Activated T-helper 17 cell treated with anti-CD3 and anti-CD28 coated beads, Interleukin-2, amount 50 U/mL, for 72 hours (primary cell): Measurements from ENCODE around the gene HOXA13. TPM values are rescaled to one million over a fixed set of nuclear protein-coding genes. Genes with fewer than 3 reads are reported as not detected.

Experiments
- ATAC-seq: fragments of 150-1000 bp; cut with Tn5 transposase; replicated peaks from 2 replicates; pipeline ENCODE4 v1.10.0; 2021; ENCODE audit warnings: mild to moderate bottlenecking, moderate library complexity
- H3K27ac Mint-ChIP-seq: one replicate; pipeline ENCODE4 v1.8.0; 2022; ENCODE audit warnings: mixed read lengths
- H3K27me3 Mint-ChIP-seq: one replicate; pipeline ENCODE4 v1.8.0; 2022; ENCODE audit warnings: mixed read lengths
- H3K36me3 Mint-ChIP-seq: one replicate; pipeline ENCODE4 v1.8.0; 2022; ENCODE audit warnings: low read depth, mild to moderate bottlenecking, mixed read lengths
- H3K4me1 Mint-ChIP-seq: one replicate; pipeline ENCODE4 v1.8.0; 2022; ENCODE audit warnings: mixed read lengths
- H3K4me3 Mint-ChIP-seq: one replicate; pipeline ENCODE4 v1.8.0; 2022; ENCODE audit warnings: mild to moderate bottlenecking, mixed read lengths
- H3K9me3 Mint-ChIP-seq: one replicate; pipeline ENCODE4 v1.8.0; 2022; ENCODE audit warnings: mixed read lengths
- total RNA-seq, 2 donors: library from RNA; stranded (reverse); gene quantifications; one replicate each; pipeline ENCODE4 v1.2.3, GENCODE V29; 2022

HOXA13 gene
- total RNA-seq, 2 donors from 2014 or later: not detected

DNA sequence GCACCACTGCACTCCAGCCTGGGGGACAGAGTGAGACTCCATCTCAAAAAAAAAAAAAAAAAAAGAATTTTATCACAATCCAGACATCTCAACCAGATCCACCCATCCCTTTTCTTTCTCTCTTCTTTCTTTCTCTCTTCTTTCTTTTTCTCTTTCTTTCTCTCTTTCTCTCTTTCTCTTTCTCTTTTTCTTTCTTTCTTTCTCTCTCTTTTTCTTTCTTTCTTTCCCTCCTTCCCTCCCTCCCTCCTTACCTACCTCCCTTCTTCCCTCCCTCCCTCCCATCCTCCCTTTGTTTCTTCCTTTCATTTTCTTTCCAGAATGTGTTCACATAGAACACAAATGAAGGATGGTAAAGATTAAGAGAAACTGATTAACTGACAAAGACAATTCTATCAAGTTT is 18.1 kb upstream of the HOXA13 start:
- Mint-ChIP-seq H3K27ac (no peak overlapping the region), H3K36me3 (no peaks in the 10 kb centered on the region), H3K9me3 (no peaks in the 10 kb centered on the region), H3K4me3 (no peak overlapping the region), H3K27me3 (peaks cover 67% of the 10 kb centered on the region), H3K4me1 (no peaks in the 10 kb centered on the region)
- no peak for ATAC-seq

DNA sequence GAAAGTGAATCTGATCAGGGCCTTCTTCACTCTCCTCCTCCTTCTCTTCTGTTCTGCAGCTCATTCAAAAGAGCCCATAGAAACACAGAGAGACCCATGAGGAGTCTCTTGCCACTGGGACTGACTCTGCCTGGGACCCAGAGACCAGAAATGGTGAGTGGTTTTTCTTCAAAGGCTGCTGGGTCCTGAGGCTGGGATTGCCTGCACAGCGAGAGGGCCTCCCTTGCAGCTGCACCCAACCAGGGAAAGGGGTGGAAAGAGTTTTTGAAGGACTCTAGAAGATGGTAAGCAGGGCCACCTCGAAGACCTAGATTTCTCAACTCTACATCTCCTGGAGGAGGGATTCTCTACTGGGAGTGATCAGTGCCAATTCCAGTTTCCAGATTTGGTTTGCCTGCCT is 15.5 kb upstream of the HOXA13 start:
- H3K4me1 Mint-ChIP-seq: no peaks in the 10 kb centered on the region
- H3K27me3 Mint-ChIP-seq: peaks cover 69% of the 10 kb centered on the region
- ATAC-seq: no peak

GRCh38 chr7:27214239-27214950 is 14.5 kb upstream of the HOXA13 start:
- Mint-ChIP-seq H3K27me3 (peaks cover 65% of the 10 kb centered on the region), H3K4me1 (no peaks in the 10 kb centered on the region), H3K27ac (no peak overlapping the region), H3K36me3 (no peaks in the 10 kb centered on the region), H3K4me3 (no peak overlapping the region), H3K9me3 (no peaks in the 10 kb centered on the region)
- no peak for ATAC-seq

More for the DNA sequence above, 15.5 kb upstream of the HOXA13 start:
- Mint-ChIP-seq H3K4me3 (no peak overlapping the region), H3K9me3 (no peaks in the 10 kb centered on the region), H3K36me3 (no peaks in the 10 kb centered on the region), H3K27ac (no peak overlapping the region)

GRCh38 chr7:27213433-27214238 is 13.7 kb upstream of the HOXA13 start:
- no peak overlapping the region for H3K4me3 Mint-ChIP-seq
- no peaks in the 10 kb centered on the region for H3K36me3 Mint-ChIP-seq
- peaks cover 67% of the 10 kb centered on the region for H3K27me3 Mint-ChIP-seq
- H3K4me1 Mint-ChIP-seq: no peaks in the 10 kb centered on the region
- no peaks in the 10 kb centered on the region for H3K9me3 Mint-ChIP-seq
- no peak for ATAC-seq
- no peak overlapping the region for H3K27ac Mint-ChIP-seq

DNA sequence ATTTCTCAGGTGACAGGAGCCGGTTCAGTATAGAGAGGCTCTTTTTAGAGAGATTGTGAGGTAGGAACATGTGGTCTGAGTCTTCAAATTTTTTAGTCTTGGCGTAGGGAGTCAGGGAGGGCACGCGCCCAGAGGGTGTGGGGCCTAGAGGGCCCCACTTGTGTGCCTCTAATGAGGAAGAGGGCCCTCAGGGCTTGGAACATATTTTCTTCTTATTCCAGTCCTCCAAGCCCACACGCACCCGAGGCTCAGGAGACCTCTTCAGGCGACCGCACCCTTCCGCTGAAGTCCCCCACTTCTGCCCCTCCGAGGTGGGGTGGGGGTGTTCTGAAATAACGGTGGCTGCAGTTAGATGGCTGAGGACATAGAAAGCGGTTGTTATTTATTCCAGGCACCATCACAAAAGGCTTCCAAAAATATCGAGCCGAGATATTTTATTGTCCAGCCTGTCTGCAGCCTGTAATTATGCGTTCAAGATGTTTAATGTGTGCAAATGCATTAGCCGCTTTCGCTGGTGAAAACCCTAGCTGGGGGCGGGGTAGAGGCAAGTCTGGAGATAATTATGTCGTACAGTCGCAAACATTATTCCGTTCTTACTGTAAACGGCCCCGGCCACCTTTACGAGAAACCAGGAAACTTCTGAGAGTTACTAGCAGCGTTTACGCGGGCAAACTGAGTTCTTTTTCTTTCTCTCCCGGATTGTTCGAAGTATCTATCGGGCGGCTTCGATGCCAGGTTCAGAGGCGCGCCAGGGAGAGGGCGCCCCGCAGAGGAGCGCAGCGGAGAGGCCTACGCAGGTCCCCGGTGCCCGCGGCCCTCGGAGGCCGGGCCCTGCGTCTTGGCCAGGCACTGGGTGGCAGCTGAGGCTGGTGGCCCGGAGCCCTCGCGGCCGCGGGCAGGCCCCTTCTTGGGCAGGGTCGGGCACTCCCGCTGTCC is 12.9 kb upstream of the HOXA13 start:
- Mint-ChIP-seq H3K27ac (no peak overlapping the region), H3K4me1 (no peaks in the 10 kb centered on the region), H3K36me3 (no peaks in the 10 kb centered on the region), H3K4me3 (no peak overlapping the region), H3K9me3 (no peaks in the 10 kb centered on the region), H3K27me3 (peaks cover 70% of the 10 kb centered on the region)
- ATAC-seq: no peak

- ATAC-seq: no peak
- Mint-ChIP-seq H3K27ac (no peak overlapping the region), H3K27me3 (peaks cover 73% of the 10 kb centered on the region), H3K4me1 (no peaks in the 10 kb centered on the region), H3K9me3 (no peaks in the 10 kb centered on the region), H3K4me3 (no peak overlapping the region), H3K36me3 (no peaks in the 10 kb centered on the region)
Observed at GRCh38 chr7:27211764-27212204, 11.9 kb upstream of the HOXA13 start.

- ATAC-seq: no peak
- no peaks in the 10 kb centered on the region for H3K36me3 Mint-ChIP-seq
- peaks cover under 1% of the 10 kb centered on the region for H3K4me1 Mint-ChIP-seq
- no peaks in the 10 kb centered on the region for H3K9me3 Mint-ChIP-seq
- no peak overlapping the region for H3K27ac Mint-ChIP-seq
- no peak overlapping the region for H3K4me3 Mint-ChIP-seq
- H3K27me3 Mint-ChIP-seq: peaks cover 76% of the 10 kb centered on the region
Observed at GRCh38 chr7:27211084-27211446, 11.2 kb upstream of the HOXA13 start.

GRCh38 chr7:27210441-27211083 is 10.7 kb upstream of the HOXA13 start:
- no peaks in the 10 kb centered on the region for H3K36me3 Mint-ChIP-seq
- H3K4me1 Mint-ChIP-seq: peaks cover 5% of the 10 kb centered on the region
- no peaks in the 10 kb centered on the region for H3K9me3 Mint-ChIP-seq
- H3K27ac Mint-ChIP-seq: no peak overlapping the region
- peak overlapping the region; percentile 40 for H3K4me3 Mint-ChIP-seq
- peak; percentile 45 for ATAC-seq
- H3K27me3 Mint-ChIP-seq: peaks cover 76% of the 10 kb centered on the region

- Mint-ChIP-seq H3K27me3 (peaks cover 72% of the 10 kb centered on the region), H3K4me1 (peaks cover 5% of the 10 kb centered on the region), H3K9me3 (no peaks in the 10 kb centered on the region), H3K36me3 (no peaks in the 10 kb centered on the region), H3K4me3 (peak overlapping the region; percentile 40), H3K27ac (no peak overlapping the region)
- ATAC-seq: no peak
Observed at GRCh38 chr7:27209933-27210440, 10.1 kb upstream of the HOXA13 start.

DNA sequence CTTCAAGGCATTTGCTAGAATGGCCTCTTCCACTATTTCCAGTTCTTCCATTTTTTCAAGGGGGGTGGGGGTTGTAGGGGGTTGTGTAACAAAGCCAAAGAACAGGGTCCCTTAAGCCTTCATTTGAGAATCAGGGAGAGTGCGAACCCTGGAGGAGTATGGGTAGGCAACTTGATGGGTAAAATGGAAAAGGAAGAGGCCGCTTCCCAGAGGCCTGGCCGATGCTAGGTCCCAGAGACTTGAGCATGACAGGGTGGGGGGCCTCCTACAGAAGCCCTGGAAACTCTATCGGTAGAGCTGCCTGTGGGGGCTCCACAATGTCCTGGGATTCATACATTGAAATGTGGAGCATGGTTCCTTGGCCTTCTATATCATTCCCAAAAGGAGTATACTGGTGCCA is 9.1 kb upstream of the HOXA13 start:
- H3K4me1 Mint-ChIP-seq: peaks cover 5% of the 10 kb centered on the region
- H3K27me3 Mint-ChIP-seq: peaks cover 74% of the 10 kb centered on the region
- no peak for ATAC-seq

DNA sequence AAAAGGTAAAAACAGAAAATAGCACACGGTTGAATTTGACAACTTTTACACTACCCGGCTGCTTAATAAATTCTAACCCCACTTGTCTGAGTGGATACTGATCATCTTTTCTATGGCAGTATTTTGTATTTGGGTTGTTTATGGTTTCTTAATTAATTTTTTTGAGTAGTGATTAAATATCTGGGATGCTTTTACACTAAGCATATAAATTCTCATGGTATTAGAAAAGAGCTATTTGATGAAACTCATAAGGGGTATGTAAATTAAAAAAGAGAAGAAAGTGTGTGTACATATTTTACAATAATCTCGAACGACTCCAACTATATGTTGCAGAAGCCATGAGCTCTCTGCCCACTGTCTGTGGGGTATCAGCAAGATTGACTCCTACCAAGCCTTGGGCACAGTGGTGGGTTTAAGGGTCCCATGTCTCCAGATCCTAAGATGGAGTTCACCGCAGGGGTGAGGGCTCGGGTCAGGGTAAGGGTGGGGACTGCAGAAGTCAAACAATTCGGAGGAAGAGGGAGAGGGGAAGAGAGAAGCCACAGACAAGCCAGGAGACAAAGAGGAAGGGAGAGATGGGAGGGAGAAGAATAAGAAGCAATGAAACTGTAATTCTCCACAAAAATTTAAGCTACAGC is 7.6 kb upstream of the HOXA13 start:
- H3K36me3 Mint-ChIP-seq: no peaks in the 10 kb centered on the region
- H3K27ac Mint-ChIP-seq: no peak overlapping the region
- no peaks in the 10 kb centered on the region for H3K9me3 Mint-ChIP-seq
- peaks cover 81% of the 10 kb centered on the region for H3K27me3 Mint-ChIP-seq
- peaks cover 5% of the 10 kb centered on the region for H3K4me1 Mint-ChIP-seq
- H3K4me3 Mint-ChIP-seq: no peak overlapping the region
- no peak for ATAC-seq

More for the DNA sequence above, 9.1 kb upstream of the HOXA13 start:
- no peak overlapping the region for H3K27ac Mint-ChIP-seq
- H3K9me3 Mint-ChIP-seq: no peaks in the 10 kb centered on the region
- H3K4me3 Mint-ChIP-seq: no peak overlapping the region
- H3K36me3 Mint-ChIP-seq: no peaks in the 10 kb centered on the region

DNA sequence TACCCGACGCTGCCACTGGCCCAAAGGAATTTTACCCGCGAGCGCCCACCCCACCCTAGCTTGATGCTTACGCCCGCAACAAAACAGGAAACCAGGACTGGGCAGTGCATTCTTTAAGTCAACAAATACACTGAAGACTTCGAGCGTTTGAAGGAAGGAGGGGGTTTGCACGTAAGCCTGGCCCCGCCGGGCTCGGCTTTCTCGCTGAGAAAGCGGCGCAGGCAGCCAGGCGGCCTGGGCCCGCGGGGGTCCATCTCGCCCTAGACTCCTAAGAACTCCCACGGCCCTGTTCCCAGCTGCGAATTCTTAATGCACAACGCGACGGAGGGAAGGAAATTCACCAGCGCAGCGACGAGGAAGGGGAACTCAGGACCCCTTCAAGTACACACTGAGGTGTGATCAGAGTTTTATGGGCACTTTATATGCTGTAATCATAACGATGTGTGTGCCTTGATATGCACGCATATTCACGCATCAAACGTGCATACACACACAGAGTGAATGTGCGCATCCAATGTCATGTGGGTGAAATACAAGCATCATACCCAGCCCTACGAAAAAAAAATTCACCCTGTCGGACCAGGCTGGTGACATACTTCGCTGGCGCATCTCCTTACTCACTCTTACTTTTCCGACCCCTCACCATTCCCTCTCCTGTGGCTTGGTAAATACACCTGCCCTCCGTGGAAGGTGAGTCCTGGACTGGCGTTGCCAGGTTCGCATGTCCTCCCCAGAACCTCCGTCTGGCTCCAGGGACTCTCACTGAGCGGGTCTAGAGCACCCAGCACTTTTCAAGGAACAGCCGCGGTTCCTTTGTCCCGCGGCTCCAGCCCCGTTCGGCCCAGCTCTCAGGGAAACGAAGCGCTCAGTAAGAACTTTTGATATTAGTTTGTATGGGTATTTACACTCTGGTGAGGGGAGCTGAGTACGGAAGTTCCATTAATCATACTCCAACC is 5.7 kb upstream of the HOXA13 start:
- Mint-ChIP-seq H3K27ac (no peak overlapping the region), H3K4me1 (peaks cover 15% of the 10 kb centered on the region), H3K4me3 (no peak overlapping the region), H3K9me3 (no peaks in the 10 kb centered on the region), H3K27me3 (peaks cover 81% of the 10 kb centered on the region), H3K36me3 (peaks cover 5% of the 10 kb centered on the region)
- no peak for ATAC-seq
